Stimulated activated CD8-positive, alpha-beta memory T cell treated with anti-CD3 and anti-CD28 coated beads, Interleukin-7, amount 100 ng/mL, for 48 hours (primary cell): ENCODE results near the gene STX1B.

ENCODE experiments used
- DNase-seq, 2 donors: peaks; one replicate each; pipeline ENCODE4 v3.0.0-alpha.2; 2020; ENCODE audit warnings: low read depth in 1 of 2; ENCODE audit errors: extremely low read depth in 1 of 2

STX1B gene

DNA sequence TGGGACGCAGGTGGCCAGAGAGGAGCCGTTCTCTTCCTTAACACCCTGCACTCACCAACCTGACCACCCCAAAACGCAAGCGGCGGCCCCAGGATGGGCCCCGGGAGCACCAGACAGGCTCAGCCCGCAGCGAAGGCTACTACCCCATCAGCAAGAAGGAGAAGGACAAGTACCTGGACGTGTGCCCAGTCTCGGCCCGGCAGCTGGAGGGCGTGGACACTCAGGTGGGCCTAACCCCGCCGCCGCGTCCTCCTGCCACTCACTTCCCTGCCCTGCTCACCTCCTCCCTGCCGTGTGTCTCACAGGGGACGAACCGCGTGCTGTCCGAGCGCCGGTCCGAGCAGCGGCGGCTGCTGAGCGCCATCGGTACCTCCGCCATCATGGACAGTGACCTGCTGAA is 30.0 kb downstream of the STX1B start:
- no peak for DNase-seq

DNA sequence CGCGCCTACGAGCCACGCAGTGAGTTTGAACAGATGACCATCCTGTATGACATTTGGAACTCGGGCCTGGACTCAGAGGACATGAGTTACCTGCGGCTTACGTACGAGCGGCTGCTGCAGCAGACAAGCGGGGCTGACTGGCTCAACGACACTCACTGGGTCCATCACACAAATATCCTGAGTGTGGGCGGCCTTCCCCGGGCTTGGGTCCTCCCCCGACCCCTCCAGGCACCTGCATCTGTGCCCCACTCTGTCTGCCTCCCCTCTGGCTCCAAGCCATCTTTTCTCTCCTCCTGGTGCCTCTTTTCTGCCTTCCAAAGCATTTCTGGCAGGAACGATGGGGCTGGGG is 30.4 kb downstream of the STX1B start:
- DNase-seq = no peak

DNA sequence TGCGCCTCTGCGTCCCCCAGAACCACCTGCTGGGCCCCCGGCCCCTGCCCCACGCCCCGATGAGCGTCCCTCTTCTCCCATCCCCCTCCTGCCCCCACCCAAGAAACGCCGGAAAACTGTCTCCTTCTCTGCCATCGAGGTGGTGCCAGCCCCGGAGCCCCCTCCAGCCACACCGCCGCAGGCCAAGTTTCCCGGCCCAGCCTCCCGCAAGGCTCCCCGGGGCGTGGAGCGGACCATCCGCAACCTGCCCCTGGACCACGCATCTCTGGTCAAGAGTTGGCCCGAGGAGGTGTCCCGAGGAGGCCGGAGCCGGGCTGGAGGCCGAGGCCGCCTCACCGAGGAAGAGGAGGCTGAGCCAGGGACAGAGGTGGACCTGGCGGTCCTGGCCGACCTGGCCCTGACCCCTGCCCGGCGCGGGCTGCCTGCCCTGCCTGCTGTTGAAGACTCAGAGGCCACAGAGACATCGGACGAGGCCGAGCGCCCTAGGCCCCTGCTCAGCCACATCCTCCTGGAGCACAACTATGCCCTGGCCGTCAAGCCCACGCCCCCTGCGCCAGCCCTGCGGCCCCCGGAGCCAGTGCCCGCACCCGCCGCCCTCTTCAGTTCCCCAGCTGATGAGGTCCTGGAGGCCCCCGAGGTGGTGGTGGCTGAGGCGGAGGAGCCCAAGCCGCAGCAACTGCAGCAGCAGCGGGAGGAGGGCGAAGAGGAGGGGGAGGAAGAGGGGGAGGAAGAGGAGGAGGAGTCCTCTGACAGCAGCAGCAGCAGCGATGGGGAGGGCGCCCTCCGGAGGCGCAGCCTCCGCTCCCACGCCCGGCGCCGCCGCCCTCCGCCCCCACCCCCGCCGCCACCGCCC is 31.0 kb downstream of the STX1B start:
- no peak for DNase-seq

DNA sequence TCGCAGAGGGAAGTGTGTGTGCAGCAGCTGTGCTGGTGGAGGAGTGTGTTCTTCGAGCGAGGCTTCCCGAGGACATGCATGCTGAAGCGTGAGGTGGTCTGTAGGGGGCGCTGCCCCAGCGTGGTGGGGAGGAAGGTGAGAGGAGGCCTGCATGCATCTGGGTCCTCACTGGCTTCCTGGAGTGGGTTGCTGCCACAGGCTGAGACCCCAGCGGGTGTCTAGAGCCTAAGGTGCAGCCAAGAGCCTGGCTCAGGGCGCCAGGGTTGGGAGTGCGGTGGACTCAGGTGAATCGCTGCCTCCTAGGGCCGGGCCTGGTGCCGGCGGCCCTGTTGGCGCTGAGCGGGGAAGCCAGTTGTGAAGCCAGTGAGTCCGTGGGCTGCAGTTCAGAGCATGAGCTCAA is 32.9 kb downstream of the STX1B start:
- DNase-seq = no peak

DNA sequence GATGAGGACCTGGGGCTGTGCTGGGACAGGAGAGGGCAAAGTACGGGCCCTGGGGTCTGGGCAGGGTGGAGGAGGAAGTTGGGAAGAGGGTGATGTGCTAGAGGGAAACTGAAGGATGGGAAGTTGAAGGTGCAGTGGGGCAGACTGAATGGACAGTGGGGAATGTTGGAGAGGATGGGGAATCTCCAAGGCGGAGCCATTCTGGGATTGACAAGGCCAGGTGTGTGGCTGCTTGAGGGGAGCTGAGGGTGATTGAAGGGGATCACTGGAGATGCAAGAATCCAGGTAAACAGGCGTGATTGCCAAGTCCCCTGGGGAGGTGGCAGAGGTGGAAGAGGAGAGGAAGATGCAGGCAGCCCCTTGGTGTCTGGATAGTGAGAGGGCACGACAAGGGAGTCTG is 34.0 kb downstream of the STX1B start:
- no peak for DNase-seq

DNA sequence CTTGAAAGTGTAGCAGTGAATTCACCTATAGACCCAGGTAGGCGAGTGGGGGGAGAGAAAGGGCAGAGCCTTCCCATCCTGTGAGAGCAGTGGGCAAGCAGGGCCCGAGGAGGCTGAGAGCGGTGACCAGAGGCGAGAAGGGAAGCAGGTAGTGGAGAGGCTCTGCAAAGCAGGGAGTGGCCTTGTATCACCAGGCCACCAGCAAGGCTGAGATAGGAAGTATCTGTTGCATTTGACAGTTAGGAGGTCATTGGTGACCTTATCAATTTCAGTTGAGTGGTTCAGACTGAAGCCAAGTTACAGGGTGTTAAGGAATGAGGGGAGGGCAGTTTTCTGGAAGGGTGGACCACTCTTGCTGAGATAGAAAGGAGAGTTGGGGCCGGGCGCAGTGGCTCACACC is 36.1 kb downstream of the STX1B start:
- DNase-seq = no peak

DNA sequence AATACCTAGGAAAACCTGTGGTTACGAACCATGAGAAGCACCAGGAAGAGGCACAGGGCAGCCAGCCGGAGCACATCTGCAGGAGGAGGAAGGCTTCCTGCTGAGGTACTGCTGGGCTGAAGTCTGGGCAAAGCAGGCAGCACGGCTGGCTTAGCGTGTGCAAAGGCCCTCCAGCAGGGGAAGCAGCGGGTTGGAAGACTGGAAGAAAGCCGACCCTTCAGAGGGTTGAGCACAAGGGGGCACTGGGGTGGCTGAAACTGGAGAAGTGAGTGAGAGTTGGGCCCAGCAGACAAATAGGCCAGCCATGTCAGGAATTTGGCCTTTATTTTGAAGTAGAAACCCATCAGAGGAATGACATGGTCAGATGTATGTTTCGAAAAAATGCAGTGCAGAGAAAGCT is 37.6 kb downstream of the STX1B start:
- no peak for DNase-seq

DNA sequence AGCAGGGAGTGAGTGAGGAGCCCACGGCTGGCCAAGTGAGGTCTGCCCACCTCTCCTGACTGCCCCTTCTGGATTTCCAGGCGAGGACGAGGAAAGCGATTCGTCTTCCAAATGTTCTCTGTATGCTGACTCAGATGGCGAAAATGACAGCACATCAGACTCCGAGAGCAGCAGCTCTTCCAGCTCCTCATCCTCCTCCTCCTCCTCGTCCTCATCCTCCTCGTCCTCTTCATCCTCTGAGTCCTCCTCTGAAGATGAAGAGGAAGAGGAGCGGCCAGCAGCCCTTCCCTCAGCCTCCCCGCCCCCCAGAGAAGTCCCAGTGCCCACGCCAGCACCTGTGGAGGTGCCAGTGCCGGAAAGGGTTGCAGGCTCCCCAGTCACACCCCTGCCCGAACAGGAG is 39.1 kb downstream of the STX1B start:
- no peak for DNase-seq

DNA sequence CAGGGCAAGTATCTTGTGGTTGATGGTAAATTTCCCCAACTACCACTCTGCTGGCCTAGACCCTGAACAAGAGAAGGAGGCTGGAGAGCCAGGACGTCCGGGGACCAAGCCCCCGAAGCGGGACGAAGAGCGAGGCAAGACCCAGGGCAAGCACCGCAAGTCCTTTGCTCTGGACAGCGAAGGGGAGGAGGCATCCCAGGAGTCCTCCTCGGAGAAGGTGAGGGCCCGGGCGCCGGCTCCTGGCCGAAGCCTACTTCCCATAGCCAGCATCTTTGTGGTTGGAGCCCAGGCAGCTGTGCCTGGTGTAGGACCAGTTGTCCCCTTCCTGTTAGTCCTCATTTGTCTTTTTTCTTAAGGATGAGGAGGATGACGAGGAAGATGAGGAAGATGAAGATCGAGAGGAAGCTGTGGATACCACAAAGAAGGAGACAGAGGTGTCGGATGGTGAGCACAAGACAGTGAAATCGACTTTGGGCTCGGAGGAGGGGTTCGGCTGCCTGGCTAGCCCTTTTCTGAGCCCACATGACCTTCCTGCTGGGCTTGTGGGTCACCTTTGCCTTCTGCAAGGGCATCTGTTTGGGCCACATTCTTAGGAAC is 41.1 kb downstream of the STX1B start:
- DNase-seq = no peak

DNA sequence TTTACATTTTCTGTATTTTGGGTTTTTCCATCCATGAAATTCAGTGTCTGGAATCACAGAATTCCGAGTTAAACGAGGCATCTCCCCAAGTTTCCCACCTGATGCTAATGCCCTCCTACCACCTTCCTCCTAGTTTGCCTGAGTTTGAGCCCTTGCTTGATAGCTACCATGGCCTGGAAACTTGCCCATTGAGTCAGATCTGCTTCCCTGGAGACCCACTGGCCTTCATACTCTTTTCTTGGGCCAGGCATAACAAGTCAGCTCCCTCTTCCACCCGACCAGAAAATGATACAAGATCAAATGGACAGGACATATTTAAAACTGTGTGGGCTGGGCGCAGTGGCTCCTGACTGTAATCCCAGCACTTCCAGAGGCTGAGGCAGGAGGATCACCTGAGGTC is 42.6 kb downstream of the STX1B start:
- DNase-seq = no peak

DNA sequence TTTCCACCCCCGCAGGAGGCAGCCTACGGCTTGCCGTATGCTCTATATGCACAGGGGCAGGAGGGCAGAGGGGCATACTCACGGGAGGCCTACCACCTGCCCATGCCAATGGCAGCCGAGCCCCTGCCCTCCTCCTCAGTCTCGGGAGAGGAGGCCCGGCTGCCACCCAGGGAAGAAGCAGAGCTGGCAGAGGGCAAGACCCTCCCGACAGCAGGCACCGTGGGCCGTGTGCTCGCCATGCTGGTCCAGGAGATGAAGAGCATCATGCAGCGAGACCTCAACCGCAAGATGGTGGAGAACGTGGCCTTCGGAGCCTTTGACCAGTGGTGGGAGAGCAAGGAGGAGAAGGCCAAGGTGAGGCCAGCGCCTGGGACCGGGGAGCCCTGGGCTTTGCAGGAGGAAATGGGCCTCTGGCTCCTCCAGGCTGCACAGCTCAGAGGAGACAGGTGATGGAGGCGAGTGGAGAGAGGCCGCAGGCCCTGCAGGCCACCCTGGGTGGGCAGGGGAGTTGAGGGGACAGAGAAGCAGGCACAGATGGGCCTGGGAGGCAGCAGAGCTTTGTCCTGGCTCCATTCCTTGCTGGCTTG is 44.3 kb downstream of the STX1B start:
- no peak for DNase-seq

DNA sequence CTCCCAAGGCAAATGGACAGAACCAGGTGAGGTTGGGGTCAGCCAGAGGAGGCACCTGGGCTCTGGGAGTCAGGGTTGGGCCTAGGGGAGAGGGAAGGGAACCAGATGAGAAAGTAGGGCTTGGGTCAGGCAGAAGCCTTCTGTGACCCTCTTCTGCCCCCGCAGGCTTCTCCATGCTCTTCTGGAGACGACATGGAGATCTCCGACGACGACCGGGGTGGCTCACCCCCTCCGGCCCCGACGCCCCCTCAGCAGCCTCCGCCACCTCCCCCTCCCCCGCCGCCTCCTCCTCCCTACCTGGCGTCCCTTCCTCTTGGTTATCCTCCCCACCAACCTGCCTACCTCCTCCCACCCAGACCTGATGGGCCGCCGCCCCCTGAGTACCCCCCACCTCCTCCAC is 45.0 kb downstream of the STX1B start:
- no peak for DNase-seq

DNA sequence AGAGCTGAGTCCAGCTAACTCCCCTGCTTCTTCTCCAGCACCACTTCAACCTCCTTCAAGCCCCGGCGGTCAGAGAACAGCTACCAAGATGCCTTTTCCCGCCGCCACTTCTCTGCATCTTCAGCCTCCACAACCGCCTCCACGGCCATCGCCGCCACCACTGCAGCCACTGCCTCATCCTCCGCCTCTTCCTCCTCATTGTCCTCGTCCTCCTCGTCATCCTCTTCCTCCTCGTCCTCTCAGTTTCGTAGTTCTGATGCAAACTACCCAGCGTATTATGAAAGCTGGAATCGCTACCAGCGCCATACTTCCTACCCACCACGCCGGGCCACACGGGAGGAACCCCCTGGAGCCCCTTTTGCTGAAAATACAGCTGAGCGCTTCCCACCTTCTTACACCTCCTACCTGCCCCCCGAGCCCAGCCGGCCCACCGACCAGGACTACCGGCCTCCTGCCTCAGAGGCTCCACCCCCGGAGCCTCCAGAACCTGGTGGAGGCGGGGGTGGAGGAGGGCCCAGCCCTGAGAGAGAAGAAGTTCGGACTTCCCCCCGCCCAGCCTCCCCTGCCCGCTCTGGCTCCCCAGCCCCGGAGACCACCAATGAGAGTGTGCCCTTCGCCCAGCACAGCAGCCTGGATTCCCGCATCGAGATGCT is 45.7 kb downstream of the STX1B start:
- no peak for DNase-seq

DNA sequence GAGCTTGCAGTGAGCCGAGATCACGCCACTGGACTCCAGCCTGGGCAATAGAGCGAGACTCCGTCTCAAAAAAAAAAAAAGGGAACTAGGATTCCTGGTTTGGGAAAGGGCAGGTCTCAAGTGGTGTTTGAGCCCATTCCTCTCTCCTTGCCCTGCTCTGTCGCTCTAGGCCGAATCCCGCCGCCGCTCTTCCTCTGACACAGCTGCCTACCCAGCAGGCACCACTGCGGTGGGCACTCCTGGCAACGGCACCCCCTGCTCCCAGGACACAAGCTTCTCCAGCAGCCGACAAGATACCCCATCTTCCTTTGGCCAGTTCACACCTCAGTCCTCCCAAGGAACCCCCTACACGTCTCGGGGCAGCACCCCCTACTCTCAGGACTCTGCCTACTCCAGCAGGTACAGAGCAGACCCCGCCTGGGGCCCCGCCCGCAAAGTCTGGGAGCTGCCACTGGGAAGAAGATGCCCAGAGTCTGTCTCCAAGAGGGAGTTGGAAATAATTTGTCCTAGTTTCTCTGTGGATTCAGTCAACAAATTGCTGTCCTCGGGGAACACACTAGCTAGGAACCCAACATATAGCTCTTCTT is 46.4 kb downstream of the STX1B start:
- DNase-seq = no peak

DNA sequence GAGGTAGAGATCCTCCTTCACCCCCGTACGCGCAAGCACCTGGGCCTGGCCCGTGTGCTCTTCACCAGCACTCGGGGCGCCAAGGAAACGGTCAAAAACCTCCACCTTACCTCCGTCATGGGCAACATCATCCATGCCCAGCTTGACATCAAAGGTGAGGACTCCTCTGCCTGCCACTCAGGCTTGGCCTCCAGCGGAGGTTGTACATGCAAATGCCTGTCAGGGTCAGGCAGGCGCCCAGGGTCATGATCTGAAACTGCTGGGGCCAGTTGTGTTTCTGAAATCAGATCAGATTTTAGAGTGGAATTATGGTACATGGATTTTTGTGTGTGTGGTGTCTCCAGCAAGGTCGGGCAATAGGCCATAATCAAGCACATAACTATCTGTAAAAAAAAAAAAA is 49.1 kb downstream of the STX1B start:
- no peak for DNase-seq

DNA sequence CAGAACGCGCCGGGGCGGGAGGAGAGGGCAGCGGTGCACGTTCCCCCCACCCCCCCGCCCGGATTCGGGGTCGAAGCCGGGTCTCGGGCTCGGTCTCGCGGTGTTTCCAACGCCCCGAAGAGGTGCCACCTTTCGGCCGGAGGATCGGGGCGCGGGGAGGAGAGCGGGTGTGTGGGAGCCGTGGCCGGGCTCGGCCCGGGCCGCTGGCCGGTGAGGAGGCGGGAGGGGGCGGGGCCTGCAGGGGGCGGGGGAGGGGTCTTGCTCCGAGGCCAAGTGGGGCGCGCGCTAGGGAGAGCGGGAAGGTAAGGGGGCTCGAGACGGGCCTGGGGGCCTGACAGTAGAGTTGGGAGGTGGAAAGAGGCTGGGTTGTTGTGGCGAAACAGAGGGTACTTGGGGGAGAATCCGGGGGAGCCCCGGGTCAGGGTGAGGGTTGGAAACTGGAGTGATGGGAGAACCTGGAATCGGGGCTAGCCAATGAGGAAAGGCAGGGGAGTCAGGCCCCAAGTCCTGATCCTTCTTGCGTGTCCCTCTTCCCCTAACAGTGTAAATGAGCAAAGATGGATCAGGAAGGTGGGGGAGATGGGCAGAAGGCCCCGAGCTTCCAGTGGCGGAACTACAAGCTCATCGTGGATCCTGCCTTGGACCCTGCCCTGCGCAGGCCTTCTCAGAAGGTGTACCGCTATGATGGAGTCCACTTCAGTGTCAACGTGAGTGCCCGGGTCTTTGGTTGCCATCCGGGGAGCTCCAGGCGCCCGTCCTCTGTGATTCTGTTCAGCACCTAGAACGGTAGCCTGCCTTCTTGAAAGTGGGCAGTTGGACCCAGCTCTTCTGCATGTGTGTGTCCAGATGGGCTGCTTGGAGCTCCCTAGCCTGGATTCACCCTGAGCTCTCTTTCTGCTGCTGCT is 52.0 kb downstream of the STX1B start:
- DNase-seq = no peak

DNA sequence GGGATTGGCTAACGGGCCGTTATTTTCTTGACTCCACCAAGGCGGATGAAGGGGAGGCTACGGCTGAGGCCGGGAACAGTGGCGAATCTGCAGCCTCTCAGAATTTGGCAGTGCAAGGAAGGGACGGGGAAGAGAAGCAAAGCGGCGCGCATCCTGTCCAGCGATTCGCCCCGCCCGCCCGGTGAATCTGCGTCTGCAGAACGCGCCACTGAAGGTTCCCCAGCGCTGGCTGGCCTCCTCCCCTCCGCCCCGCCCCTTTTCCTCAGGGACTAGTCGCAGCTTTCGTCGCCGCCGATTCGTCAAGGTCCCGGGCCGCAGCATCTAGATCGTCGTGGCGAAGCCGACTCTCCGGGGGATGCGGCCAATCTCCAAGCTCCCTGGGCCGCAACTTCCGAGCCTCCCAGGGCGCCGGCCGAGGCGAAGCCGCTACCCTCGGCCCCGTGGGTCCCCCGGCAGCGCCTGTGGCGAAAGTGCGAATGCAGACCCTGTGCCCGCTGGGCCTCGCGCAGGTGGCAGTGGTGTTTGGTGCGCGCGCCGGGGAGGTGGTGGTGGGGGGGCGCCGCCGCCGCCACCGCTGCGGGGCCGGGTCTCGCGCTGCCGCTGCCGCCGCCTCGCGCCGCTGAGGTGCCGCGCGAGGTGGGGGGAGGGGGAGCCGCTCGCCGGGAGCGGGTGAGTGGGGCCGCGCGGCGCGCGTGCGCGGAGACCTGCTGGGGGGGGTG is 52.8 kb downstream of the STX1B start, which contains the start of gene SETD1A:
Gene SETD1A (plus strand): TSS at position 299 of the 719 bp plus-strand sequence. CDS start 978 bp downstream, outside the sequence.
- DNase-seq = peak; percentile 88 to 96

DNA sequence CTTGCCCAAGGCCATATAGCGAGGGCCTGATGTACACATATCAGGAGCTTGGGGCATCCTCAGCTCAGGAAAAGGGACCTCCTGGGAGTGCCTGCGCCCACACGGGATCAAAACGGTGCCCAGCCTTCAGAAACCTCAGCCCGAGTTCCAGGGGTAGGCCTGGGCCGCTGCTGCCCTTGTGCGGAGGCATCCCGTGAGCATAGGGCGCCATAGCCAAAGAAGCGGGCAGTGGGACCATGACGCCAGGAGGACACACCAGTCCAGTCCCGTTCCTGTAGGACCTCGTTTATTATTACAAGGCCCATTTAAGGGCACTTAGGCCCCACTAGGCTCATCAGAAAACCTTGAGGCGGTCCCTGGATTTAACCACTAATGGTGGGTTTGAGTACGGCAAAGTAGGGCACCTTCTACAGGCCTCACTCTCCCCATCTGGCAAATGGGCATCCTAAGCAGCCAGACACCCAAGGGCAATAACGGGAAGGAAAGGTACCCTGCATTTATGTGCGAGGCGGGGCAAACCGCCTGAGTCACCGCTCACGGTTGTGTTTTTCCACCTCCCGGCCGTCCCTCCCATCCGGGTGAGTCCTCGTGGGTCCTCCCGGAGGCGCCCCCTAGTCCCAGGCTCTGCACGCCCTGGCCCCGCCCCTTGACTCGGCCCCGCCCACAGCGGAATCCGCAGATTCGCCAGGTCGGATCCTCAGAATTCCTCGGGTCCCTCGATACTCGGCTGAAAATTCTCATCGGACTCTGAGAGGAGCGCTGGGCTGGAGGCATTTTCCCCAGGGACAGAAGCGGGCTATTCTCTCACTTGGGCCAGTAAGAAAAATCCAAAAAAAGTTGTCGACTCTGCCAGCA is 53.6 kb downstream of the STX1B start:
- peak; percentile 83 to 92 for DNase-seq

DNA sequence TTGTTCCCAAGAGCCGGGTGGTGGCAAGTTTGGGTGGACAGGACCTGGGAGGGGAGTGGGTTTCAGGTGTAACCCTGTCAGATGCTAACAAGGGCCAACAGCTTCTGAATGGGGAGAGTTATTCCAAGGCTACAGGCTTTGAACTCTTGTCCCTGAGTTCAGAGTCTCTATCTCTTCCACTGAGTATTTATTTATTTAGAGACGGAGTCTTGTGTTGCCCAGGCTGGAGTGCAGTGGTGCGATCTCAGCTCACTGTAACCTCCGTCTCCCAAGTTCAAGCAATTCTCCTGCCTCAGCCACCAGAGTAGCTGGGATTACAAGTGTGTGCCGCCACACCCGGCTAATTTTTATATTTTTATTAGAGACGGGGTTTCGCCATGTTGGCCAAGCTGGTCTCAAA is 55.4 kb downstream of the STX1B start:
- no peak for DNase-seq
